ENCODE results near the gene CBX7. TPM values are rescaled to one million over a fixed set of nuclear protein-coding genes. Genes with fewer than 3 reads are reported as not detected.

The CBX7 gene
- total and polyA plus RNA-seq, 2 of the 8 experiments (the other 6 are each of a cell fraction or from before 2014, with no cell fraction given): 6.9 to 8.7 TPM

DNA sequence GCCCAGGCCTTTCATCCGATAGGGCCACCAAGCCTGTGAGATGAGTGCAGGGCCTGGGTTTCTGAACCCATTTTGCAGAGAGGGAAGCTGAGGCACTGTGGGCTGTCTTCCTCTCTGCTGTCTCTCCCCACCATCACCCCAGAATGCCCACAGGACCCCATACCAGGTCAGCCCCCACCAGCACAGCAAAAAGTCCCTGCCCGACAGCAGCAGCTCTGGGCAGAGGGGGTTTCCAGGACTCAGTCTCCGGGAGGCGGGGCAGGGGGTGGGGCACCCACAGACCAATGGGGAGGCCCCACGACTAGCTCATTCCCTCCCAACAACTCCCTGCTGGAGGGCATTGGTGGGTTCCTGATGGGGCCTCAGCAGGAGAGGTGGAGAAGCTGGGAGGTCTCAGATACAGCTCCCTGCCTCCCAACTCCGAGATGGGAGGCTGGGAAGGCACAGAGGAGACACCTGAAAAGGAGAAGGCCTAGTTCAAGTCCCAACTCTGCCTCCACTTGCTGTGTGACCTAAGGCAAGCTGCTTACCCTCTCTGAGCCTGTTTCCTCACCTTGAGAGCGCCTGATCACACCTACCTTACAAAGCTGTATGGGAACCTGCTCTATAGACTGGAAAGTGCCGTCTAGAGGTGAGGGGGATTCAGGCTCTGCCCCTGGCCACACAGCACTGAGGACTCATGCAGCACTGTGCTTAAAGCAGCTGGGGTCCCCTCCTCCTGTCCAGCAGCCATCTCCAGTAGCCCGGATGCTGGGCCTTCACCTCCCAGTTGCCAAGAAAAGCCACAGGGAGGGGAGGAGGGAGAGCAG lies 3.5 kb downstream of the CBX7 start:
- H3K79me2 ChIP-seq (ENCODE audit: control insufficient read depth in 1 of 2, insufficient read depth in 2 of 2, low read length in 2 of 2): no peaks in the 10 kb centered on the region
- H4K5ac ChIP-seq (ENCODE audit: insufficient read length, low read depth, low read length): peak overlapping the region; percentile 9
- peak overlapping the region; percentile 81 for H4K91ac ChIP-seq (replicated peaks; ENCODE audit: insufficient read length, low read length)
- peak overlapping the region; percentile 78 for H2BK5ac ChIP-seq (ENCODE audit: low read depth, low read length)
- peak overlapping the region; percentile 44 for H2BK120ac ChIP-seq (replicated peaks; ENCODE audit: low read depth, low read length)
- 67% methylated on average over 7 of the region's 9 CpGs; no CpG with 5 or more reads in 1 of the 2 experiments for WGBS, 2 experiments (ENCODE audit: extremely low coverage in 1 of 2, insufficient coverage in 1 of 2, insufficient read length in 1 of 2, insufficient replicate concordance in 2 of 2, low coverage in 1 of 2, low lambda C conversion rate in 2 of 2, missing lambda C conversion rate in 1 of 2)
- peak overlapping the region in 2 of 4 experiments; percentile 4 to 36; a peak in 2 of 7 replicates for H3K9ac ChIP-seq (replicated peaks in 1 of 4; ENCODE audit: extremely low read depth in 1 of 4, low read depth in 3 of 4, low read length in 3 of 4)
- H4K8ac ChIP-seq (ENCODE audit: extremely low read depth, insufficient read depth, low read length): peak overlapping the region; percentile 39; the same call in 1 of the 2 replicates
- no peak overlapping the region for H2AFZ ChIP-seq (ENCODE audit: low read length)
- peaks cover 0 to 12% (median 11%) of the 10 kb centered on the region in 4 experiments; a peak in 6 of 7 replicates for H3K27me3 ChIP-seq (replicated peaks in 1 of 4; ENCODE audit: control insufficient read depth in 3 of 4, extremely low read depth in 1 of 4, insufficient read depth in 3 of 4, low read length in 3 of 4)
- H3K4ac ChIP-seq (replicated peaks; ENCODE audit: insufficient read length, low read depth, low read length): peak overlapping the region; percentile 79
- no peak overlapping the region for H3K14ac ChIP-seq (ENCODE audit: insufficient read length)
- ChIA-PET CTCF (ENCODE audit: partially characterized antibody) (interaction anchor here (0.6 to 3.5 kb wide), 26 partner anchors 9 to 772 kb away, joined by 3 to 16 read pairs (median 4); no protein-coding TSS in a partner anchor), POLR2A (ENCODE audit: partially characterized antibody) (interaction anchor here (0.6 to 1.7 kb wide), 10 partner anchors 12 to 155 kb away, joined by 3 to 5 read pairs (median 4); no protein-coding TSS in a partner anchor)
- DNase-seq (ENCODE audit: low read depth in 1 of 2, low spot score in 2 of 2) (peak in 1 of 2 experiments; percentile 80), FAIRE-seq (no peak)
- H4K20me1 ChIP-seq (replicated peaks in 1 of 2; ENCODE audit: control insufficient read depth in 1 of 2, insufficient read depth in 2 of 2, low read length in 2 of 2): no peaks in the 10 kb centered on the region
- H2AK5ac ChIP-seq (ENCODE audit: low read depth, low read length): peak overlapping the region; percentile 57; the same call in 1 of the 2 replicates
- peak overlapping the region; percentile 47 for H3K27ac ChIP-seq (ENCODE audit: low read depth, low read length)
- H3K36me3 ChIP-seq (ENCODE audit: control insufficient read depth in 2 of 4, insufficient read depth in 4 of 4, low read length in 3 of 4): no peaks in the 10 kb centered on the region
- no peak overlapping the region for H3K23ac ChIP-seq (ENCODE audit: insufficient read length)
- no peak overlapping the region for H3K4me3 ChIP-seq (ENCODE audit: extremely low read depth in 1 of 4, insufficient read depth in 2 of 4, low read depth in 3 of 4, low read length in 4 of 4)
- peaks cover 24% of the 10 kb centered on the region for H3K23me2 ChIP-seq (ENCODE audit: low read depth, low read length)
- peak overlapping the region; percentile 22 to 38; a peak in 2 of 4 replicates for H3K4me2 ChIP-seq (ENCODE audit: insufficient read depth in 1 of 2, low read depth in 2 of 2, low read length in 2 of 2)
- H3K56ac ChIP-seq (replicated peaks; ENCODE audit: insufficient read length, low read depth, low read length): no peak overlapping the region
- H3K9me3 ChIP-seq (ENCODE audit: insufficient read depth in 2 of 2, low read depth in 1 of 2, low read length in 1 of 2): no peaks in the 10 kb centered on the region
- 0 out of 2 replicates have a peak overlapping the region, but pooled peaks have one; percentile 31 for H2BK15ac ChIP-seq (ENCODE audit: low read length)
- H3K18ac ChIP-seq (ENCODE audit: extremely low read depth, low read length): no peak overlapping the region; the same call in none of the 2 replicates
- no peaks in the 10 kb centered on the region; the same call in 1 of the 2 replicates for H3K79me1 ChIP-seq (ENCODE audit: low read depth, low read length)
- H2BK20ac ChIP-seq (ENCODE audit: low read length): 0 out of 2 replicates have a peak overlapping the region, but pooled peaks have one; percentile 48
- peak; percentile 97; the same call in 1 of the 2 replicates for TF ChIP-seq KDM1A (IDR thresholded peaks at IDR 0.05; ENCODE audit: borderline replicate concordance, low read length)
- TF ChIP-seq POLR2A (IDR thresholded peaks at IDR 0.05; ENCODE audit: control extremely low read depth in 1 of 2, low read depth in 2 of 2, low read length in 2 of 2): 0 out of 3 replicates have a peak, but pooled peaks of 1 of the 2 experiments have one; percentile 39
- 0 out of 2 replicates have a peak, but pooled peaks have one; percentile 4 for TF ChIP-seq RBBP5 (IDR thresholded peaks at IDR 0.05; ENCODE audit: borderline replicate concordance, low read depth, low read length)
- TF ChIP-seq SP2 (IDR thresholded peaks at IDR 0.05; ENCODE audit: low read length): no peak
- TF ChIP-seq NANOG (IDR thresholded peaks at IDR 0.05; ENCODE audit: insufficient read depth, low read depth, low read length, poor library complexity, severe bottlenecking): peak; percentile 50
- no peak for TF ChIP-seq GTF2F1 (IDR thresholded peaks at IDR 0.05; ENCODE audit: borderline replicate concordance, low read depth, low read length)
- 0 out of 2 replicates have a peak, but pooled peaks have one; percentile 34 for TF ChIP-seq SP1 (IDR thresholded peaks at IDR 0.05; ENCODE audit: low read depth, low read length)
- peak in 1 of 2 experiments; percentile 56; a peak in 1 of 4 replicates for TF ChIP-seq HDAC2 (IDR thresholded peaks at IDR 0.05; ENCODE audit: borderline replicate concordance in 1 of 2, low read depth in 2 of 2, low read length in 2 of 2)
- H3K4me1 ChIP-seq (replicated peaks in 1 of 4; ENCODE audit: control insufficient read depth in 3 of 4, insufficient read depth in 4 of 4, low read length in 3 of 4): peaks cover 7 to 40% (median 30%) of the 10 kb centered on the region in 4 experiments
- peak overlapping the region; percentile 90 for H2BK12ac ChIP-seq (ENCODE audit: low read depth, low read length)
